Endodermal cell (in vitro differentiated cells): Measurements from ENCODE around the gene BAG5. TPM values are rescaled to one million over a fixed set of nuclear protein-coding genes. Genes with fewer than 3 reads are reported as not detected.

Experiments
- DNase-seq: peaks from one replicate; pipeline ENCODE4 v3.0.0-alpha.2; 2017
- H3K27ac ChIP-seq: 2 replicates; pipeline ENCODE4 v1.5.1; 2013; ENCODE audit warnings: mild to moderate bottlenecking, low read depth, low read length, moderate library complexity
- H3K27me3 ChIP-seq: 2 replicates; pipeline ENCODE4 v1.6.1; 2013; ENCODE audit warnings: mild to moderate bottlenecking, low read length, moderate library complexity; ENCODE audit not compliant: insufficient read depth, control insufficient read depth, poor library complexity, severe bottlenecking
- H3K36me3 ChIP-seq: 2 replicates; pipeline ENCODE4 v1.7.0; 2013; ENCODE audit warnings: mild to moderate bottlenecking, low read length, moderate library complexity; ENCODE audit not compliant: control insufficient read depth, insufficient read depth
- H3K4me1 ChIP-seq: one replicate; pipeline ENCODE4 v1.7.0; 2013; ENCODE audit warnings: low read length; ENCODE audit not compliant: control insufficient read depth, insufficient read depth
- H3K4me3 ChIP-seq: 2 replicates; pipeline ENCODE4 v1.5.1; 2013; ENCODE audit warnings: mild to moderate bottlenecking, low read length, moderate library complexity
- H3K9ac ChIP-seq: 2 replicates; pipeline ENCODE4 v1.6.1; 2013; ENCODE audit warnings: mild to moderate bottlenecking, low read length, moderate library complexity; ENCODE audit not compliant: poor library complexity, severe bottlenecking; ENCODE audit errors: extremely low read depth
- H3K9me3 ChIP-seq: 2 replicates; pipeline ENCODE4 v1.6.1; 2013; ENCODE audit warnings: mild to moderate bottlenecking, low read length, moderate library complexity; ENCODE audit not compliant: control insufficient read depth
- H3K27ac Mint-ChIP-seq: 2 replicates; pipeline ENCODE4 v1.8.0; 2020; ENCODE audit warnings: mixed read lengths
- H3K27me3 Mint-ChIP-seq: 2 replicates; pipeline ENCODE4 v1.8.0; 2021; ENCODE audit warnings: mild to moderate bottlenecking, mixed read lengths; ENCODE audit not compliant: insufficient read depth
- H3K36me3 Mint-ChIP-seq: 2 replicates; pipeline ENCODE4 v1.8.0; 2020; ENCODE audit warnings: low read depth, mixed read lengths
- H3K4me1 Mint-ChIP-seq: 2 replicates; pipeline ENCODE4 v1.8.0; 2020; ENCODE audit warnings: mixed read lengths
- H3K4me3 Mint-ChIP-seq: 2 replicates; pipeline ENCODE4 v1.8.0; 2020; ENCODE audit warnings: mild to moderate bottlenecking, moderate library complexity, mixed read lengths
- H3K9me3 Mint-ChIP-seq: 2 replicates; pipeline ENCODE4 v1.8.0; 2020; ENCODE audit warnings: mild to moderate bottlenecking, mixed read lengths
- WGBS, 2 experiments: methylation state at CpG; one replicate each; pipeline versions ENCODE4 v1.1.5 to v1.1.7; 2013; ENCODE audit warnings: missing lambda C conversion rate in 2 of 2, mixed read lengths in 1 of 2; ENCODE audit not compliant: insufficient coverage in 1 of 2, insufficient read length in 1 of 2; 5-methylcytosine and 5-hydroxymethylcytosine counted together
- total RNA-seq, 2 donors: library from RNA; stranded (reverse); fragmentation: NEBNext Ultra II Directional in 1 of 2; extraction: Animal tissue kit (Norgen Biotek cat#: 25700) in 1 of 2; gene quantifications; 2 replicates in 1 of 2; 3 replicates in 1 of 2; pipeline ENCODE4 v1.2.1, GENCODE V29; 2021
- TF ChIP-seq, protein P1 (sequence below): fragments of 200-600 bp; sonication (generic); conservative IDR thresholded peaks from 2 replicates; pipeline ENCODE4 v1.5.0; 2021; ENCODE audit warnings: antibody characterized with exemption, mild to moderate bottlenecking

The BAG5 gene
- total RNA-seq, 2 donors from 2014 or later = 27.6 to 28.1 TPM

DNA sequence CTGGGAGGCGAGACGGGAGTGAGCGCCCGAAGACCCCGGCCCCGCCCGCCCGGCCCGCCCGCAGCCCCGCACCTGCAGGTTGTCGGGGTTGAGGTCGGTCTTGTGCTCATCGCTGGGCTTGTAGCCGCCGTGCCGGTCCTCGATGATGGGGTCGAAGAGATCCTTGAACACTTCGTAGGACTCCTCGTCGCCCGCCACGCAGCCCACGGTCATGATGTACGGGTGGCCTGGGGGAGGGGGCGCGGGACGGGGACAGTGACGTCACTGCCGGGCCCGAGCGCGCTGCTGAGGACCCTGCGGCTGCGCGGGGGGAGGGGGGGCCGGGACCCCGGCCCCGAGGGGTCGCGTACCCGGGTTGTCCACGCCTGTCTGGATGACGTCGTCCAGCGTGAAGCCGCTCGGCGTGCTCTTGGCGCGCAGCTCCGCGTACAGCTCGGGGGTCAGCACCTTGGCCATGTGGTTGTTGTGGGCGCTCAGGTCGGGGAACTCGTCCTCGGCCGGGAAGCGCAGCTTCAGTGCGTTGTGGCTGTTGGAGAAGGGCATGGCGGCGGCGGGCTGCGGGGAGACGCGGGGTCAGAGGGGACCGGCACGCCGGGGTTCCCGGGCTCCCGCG lies 40.4 kb downstream of the BAG5 start:
- peaks cover 34% of the 10 kb centered on the region for H3K4me1 Mint-ChIP-seq
- WGBS, 2 experiments = 0 to 2% methylated on average over 24 to 74 of the region's 74 CpGs
- no peak overlapping the region for H3K27ac Mint-ChIP-seq

DNA sequence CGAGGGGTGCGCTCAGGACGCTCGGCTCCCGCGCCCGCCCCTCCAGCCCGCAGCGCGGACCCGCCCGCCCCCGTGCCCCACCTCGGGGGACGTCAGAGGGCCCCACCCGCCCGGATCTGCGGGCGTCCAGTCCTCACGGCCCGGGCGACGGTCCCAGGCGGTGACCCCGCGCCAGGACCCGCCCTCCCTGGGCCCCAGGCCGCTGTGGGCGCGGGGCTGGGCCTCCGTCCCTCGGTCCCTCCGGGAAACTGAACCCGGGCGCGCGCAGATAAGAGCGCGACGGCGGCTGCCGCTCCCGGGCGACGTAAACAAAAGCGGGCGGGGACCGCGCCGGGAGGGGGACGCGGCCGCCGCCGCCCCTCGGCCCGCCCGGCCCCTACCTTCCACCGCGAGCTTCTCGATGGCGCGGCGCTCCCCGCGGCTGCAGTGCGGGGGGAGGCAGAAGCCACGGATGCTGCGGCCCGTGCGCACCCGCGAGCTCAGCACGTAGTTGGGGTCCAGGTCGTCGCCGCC lies 41.0 kb downstream of the BAG5 start:
- peaks cover 9% of the 10 kb centered on the region for H3K36me3 Mint-ChIP-seq
- Histone ChIP-seq H3K9me3 (no peaks in the 10 kb centered on the region), H3K27me3 (peaks cover 11% of the 10 kb centered on the region), H3K4me1 (peaks cover 25% of the 10 kb centered on the region), H3K36me3 (peaks cover 19% of the 10 kb centered on the region), H3K9ac (peak overlapping the region; percentile 80), H3K27ac (no peak overlapping the region), H3K4me3 (peak overlapping the region; percentile 80)
- TF ChIP-seq, protein P1, sequence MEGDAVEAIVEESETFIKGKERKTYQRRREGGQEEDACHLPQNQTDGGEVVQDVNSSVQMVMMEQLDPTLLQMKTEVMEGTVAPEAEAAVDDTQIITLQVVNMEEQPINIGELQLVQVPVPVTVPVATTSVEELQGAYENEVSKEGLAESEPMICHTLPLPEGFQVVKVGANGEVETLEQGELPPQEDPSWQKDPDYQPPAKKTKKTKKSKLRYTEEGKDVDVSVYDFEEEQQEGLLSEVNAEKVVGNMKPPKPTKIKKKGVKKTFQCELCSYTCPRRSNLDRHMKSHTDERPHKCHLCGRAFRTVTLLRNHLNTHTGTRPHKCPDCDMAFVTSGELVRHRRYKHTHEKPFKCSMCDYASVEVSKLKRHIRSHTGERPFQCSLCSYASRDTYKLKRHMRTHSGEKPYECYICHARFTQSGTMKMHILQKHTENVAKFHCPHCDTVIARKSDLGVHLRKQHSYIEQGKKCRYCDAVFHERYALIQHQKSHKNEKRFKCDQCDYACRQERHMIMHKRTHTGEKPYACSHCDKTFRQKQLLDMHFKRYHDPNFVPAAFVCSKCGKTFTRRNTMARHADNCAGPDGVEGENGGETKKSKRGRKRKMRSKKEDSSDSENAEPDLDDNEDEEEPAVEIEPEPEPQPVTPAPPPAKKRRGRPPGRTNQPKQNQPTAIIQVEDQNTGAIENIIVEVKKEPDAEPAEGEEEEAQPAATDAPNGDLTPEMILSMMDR = no peak
- no peaks in the 10 kb centered on the region for H3K9me3 Mint-ChIP-seq
- no peak overlapping the region for H3K27ac Mint-ChIP-seq
- H3K4me1 Mint-ChIP-seq = peaks cover 34% of the 10 kb centered on the region
- DNase-seq = no peak
- WGBS, 2 experiments = 2% methylated on average over 29 to 77 of the region's 77 CpGs
- peaks cover 14% of the 10 kb centered on the region for H3K27me3 Mint-ChIP-seq
- H3K4me3 Mint-ChIP-seq = peak overlapping the region; percentile 67

More for the DNA sequence above, 40.4 kb downstream of the BAG5 start:
- Histone ChIP-seq H3K27ac (peak overlapping the region; percentile 76), H3K36me3 (peaks cover 19% of the 10 kb centered on the region), H3K4me3 (peak overlapping the region; percentile 80), H3K9ac (peak overlapping the region; percentile 80), H3K9me3 (no peaks in the 10 kb centered on the region), H3K4me1 (peaks cover 27% of the 10 kb centered on the region), H3K27me3 (peaks cover 11% of the 10 kb centered on the region)
- Mint-ChIP-seq H3K36me3 (peaks cover 9% of the 10 kb centered on the region), H3K4me3 (peak overlapping the region; percentile 67), H3K9me3 (no peaks in the 10 kb centered on the region), H3K27me3 (peaks cover 14% of the 10 kb centered on the region)
- DNase-seq = peak; percentile 75
- TF ChIP-seq, protein P1 = no peak

DNA sequence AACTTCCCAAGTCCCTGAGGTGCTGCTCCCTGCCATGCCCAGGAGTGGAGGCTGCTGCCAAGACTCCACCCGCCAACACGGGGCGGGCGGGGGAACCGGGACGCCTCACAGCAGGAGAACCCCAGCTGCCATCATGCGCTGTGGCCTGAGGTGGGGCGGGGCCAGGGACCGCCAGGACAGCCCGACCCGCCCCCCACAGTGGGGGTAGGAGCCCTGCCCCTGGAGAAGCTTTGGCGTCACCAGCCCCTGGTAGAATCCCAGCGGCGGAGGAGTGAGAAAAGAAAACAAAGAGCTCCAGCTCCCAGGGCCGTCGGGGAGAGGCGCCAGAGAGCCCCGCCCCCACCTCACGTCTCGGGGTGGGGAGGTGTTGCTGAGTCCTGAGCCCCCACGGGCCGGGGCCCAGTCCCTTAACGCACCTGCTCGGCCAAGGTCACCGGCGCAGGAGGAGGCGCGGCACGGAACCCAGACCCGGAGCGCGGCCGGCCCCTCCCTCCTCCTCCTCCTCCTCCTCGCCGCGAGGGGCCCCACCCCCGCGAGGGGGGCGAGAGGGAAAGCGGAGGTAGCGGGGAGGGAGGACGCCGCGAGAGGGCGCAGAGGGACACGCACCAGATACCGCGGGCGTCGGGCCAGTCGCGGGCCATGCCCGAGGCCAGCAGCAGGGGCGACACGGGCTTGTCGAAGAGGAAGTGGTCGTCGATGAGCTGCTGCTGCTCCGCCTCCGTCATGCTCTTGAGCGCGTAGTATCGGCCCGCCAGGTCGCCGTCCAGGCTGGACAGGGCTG lies 41.6 kb downstream of the BAG5 start:
- H3K27ac Mint-ChIP-seq = no peak overlapping the region
- TF ChIP-seq, protein P1 = peak; percentile 78
- no peaks in the 10 kb centered on the region for H3K9me3 Mint-ChIP-seq
- peaks cover 19% of the 10 kb centered on the region for H3K4me1 ChIP-seq
- peaks cover 9% of the 10 kb centered on the region for H3K36me3 Mint-ChIP-seq
- peaks cover 14% of the 10 kb centered on the region for H3K27me3 Mint-ChIP-seq
- peaks cover 19% of the 10 kb centered on the region for H3K36me3 ChIP-seq
- H3K9ac ChIP-seq = peak overlapping the region; percentile 80
- H3K4me3 ChIP-seq = peak overlapping the region; percentile 80
- 9 to 14% methylated on average over 17 to 66 of the region's 66 CpGs for WGBS, 2 experiments
- peak; percentile 94 for DNase-seq
- peaks cover 31% of the 10 kb centered on the region for H3K4me1 Mint-ChIP-seq
- H3K27me3 ChIP-seq = peaks cover 11% of the 10 kb centered on the region
- H3K4me3 Mint-ChIP-seq = peak overlapping the region; percentile 67
- H3K9me3 ChIP-seq = no peaks in the 10 kb centered on the region
- peak overlapping the region; percentile 70 for H3K27ac ChIP-seq
